Measurements from ENCODE around the gene NCEH1. TPM values are rescaled to one million over a fixed set of nuclear protein-coding genes. Genes with fewer than 3 reads are reported as not detected.

The NCEH1 gene
- total RNA-seq, 2 donors from 2014 or later, result 1.0 to 2.4 TPM

DNA sequence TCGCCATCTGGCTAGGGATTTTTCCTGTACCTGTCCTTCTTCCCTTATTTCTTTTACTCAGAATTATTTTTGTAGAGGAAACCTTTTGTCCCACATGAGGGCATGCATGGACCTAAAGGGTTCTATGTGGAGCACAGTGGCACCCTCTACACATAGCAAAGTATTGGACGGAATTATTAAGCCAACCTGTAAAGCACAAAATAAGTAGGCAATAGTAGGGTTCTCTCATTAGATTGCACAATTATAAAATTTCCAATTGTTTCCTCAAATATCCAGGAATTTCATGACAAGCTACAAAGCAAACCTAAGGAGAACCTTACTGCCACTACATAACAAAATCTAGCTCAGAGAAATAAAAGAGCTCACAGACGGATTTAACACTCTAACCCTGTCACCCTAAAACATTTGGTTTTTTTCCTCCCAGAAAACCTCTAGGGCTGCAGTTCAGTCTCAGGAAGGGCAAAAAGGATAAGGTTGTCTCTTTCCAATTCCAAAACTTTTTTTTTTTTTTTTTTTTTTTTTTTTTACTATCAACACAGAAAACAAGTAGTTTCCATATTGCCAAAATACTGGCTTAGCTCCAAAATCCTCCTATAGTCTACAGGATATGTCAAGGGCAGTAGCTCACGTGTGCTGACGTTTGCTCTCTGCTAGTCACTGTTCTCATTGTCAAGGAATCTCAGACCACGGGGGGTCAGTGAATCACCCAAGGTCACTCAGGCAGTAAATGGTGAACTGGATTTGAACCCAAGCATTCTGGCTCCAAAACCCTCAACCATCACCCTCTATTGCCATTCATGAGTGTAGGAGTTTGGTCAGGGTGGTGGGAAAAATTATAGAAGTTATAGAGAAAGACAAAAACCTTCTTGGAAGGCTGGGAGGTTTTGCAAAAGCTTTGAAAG is 52.3 kb downstream of the NCEH1 start:
- H3K36me3 Mint-ChIP-seq (ENCODE audit: low read depth), result no peaks in the 10 kb centered on the region
- no peak for ATAC-seq
- no peak overlapping the region for H3K4me3 Mint-ChIP-seq
- H3K9me3 ChIP-seq (ENCODE audit: control insufficient read depth, low read length, poor library complexity, severe bottlenecking), result no peaks in the 10 kb centered on the region
- no peaks in the 10 kb centered on the region for H3K27me3 Mint-ChIP-seq
- no peak for DNase-seq
- peaks cover 6% of the 10 kb centered on the region for H3K4me1 Mint-ChIP-seq
- no peak overlapping the region for H3K27ac Mint-ChIP-seq

GRCh38 chr3:172656602-172657001 is 54.3 kb downstream of the NCEH1 start:
- H3K9me3 ChIP-seq (ENCODE audit: control insufficient read depth, low read length, poor library complexity, severe bottlenecking), result no peaks in the 10 kb centered on the region
- Mint-ChIP-seq H3K27ac (no peak overlapping the region), H3K27me3 (no peaks in the 10 kb centered on the region), H3K4me1 (peaks cover 6% of the 10 kb centered on the region), H3K4me3 (no peak overlapping the region), H3K36me3 (ENCODE audit: low read depth) (no peaks in the 10 kb centered on the region)
- no peak for ATAC-seq
- no peak for DNase-seq

DNA sequence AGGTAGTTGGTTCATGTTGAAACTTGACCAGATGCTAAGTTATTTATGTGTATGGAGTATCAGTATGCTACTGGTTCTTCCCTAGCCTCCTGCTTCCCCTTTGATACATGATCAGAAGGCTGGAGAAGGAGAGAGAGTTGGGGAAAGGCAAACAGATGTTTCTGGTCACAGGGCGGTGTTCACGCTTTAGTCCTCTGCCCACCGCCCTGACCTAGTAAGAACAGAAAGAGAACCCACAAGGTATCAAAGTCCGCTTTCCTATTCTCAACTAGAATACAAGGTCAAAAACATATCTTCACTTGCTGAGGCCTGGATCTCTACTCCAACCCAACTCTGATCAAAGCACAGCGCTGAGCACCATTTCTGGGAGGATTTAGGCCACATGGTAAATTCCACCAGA is 55.5 kb downstream of the NCEH1 start:
- ATAC-seq (no peak), DNase-seq (no peak)
- peaks cover under 1% of the 10 kb centered on the region for H3K4me1 Mint-ChIP-seq
- no peaks in the 10 kb centered on the region for H3K27me3 Mint-ChIP-seq
- no peaks in the 10 kb centered on the region for H3K9me3 ChIP-seq (ENCODE audit: control insufficient read depth, low read length, poor library complexity, severe bottlenecking)
- no peak overlapping the region for H3K4me3 Mint-ChIP-seq
- H3K27ac Mint-ChIP-seq, result no peak overlapping the region
- H3K36me3 Mint-ChIP-seq (ENCODE audit: low read depth), result no peaks in the 10 kb centered on the region

DNA sequence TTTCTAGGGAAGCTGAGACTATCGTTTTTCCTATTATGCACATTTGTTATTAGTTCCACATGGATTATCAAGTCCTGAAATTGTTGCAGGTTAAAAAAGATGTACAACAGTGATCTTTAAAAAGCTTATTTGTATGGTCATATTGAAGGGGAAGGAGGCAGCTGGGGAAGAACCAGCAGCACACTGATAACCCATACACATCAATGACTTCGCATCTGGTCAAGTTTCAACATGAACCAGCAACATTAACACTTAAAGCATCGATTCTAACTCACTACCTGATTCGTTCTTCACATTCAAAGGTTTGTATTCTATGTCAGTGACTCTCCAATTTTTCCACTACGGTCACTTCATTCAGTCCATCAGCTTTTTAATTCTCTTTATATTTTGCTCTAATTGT is 56.4 kb downstream of the NCEH1 start:
- Mint-ChIP-seq H3K27me3 (no peaks in the 10 kb centered on the region), H3K27ac (no peak overlapping the region), H3K36me3 (ENCODE audit: low read depth) (no peaks in the 10 kb centered on the region), H3K4me1 (no peaks in the 10 kb centered on the region), H3K4me3 (no peak overlapping the region)
- DNase-seq, result no peak
- ATAC-seq, result no peak
- no peaks in the 10 kb centered on the region for H3K9me3 ChIP-seq (ENCODE audit: control insufficient read depth, low read length, poor library complexity, severe bottlenecking)

DNA sequence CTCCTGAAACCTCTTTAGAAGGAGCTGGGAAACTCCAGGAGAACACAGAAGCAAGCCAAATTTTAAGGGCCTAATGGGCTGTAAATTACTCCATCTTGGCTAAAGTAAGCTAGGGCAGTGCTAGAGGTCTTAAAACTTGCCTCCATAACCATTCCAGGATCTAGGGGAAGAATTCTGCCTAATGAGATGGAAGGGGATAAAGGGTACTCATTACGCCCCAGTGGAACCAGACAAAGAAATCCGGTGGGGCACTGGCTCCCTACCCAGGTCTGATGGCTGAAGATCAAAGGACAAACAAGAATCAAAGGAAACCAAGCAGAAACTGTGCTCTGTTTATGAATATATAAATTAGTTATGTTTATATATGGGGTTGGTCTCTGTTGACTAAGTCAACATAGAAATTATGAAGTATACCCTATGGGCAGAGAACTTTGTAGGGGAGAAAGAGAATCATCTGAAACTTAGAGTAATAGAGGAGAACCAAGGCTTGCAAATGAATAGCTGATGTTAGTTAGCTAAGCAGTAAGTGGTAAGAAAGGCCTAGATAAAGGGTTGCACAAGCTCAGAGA is 57.8 kb downstream of the NCEH1 start:
- no peaks in the 10 kb centered on the region for H3K27me3 Mint-ChIP-seq
- no peaks in the 10 kb centered on the region for H3K9me3 ChIP-seq (ENCODE audit: control insufficient read depth, low read length, poor library complexity, severe bottlenecking)
- H3K36me3 Mint-ChIP-seq (ENCODE audit: low read depth), result no peaks in the 10 kb centered on the region
- DNase-seq (no peak), ATAC-seq (no peak)
- H3K27ac Mint-ChIP-seq, result no peak overlapping the region
- H3K4me3 Mint-ChIP-seq, result no peak overlapping the region
- no peaks in the 10 kb centered on the region for H3K4me1 Mint-ChIP-seq

DNA sequence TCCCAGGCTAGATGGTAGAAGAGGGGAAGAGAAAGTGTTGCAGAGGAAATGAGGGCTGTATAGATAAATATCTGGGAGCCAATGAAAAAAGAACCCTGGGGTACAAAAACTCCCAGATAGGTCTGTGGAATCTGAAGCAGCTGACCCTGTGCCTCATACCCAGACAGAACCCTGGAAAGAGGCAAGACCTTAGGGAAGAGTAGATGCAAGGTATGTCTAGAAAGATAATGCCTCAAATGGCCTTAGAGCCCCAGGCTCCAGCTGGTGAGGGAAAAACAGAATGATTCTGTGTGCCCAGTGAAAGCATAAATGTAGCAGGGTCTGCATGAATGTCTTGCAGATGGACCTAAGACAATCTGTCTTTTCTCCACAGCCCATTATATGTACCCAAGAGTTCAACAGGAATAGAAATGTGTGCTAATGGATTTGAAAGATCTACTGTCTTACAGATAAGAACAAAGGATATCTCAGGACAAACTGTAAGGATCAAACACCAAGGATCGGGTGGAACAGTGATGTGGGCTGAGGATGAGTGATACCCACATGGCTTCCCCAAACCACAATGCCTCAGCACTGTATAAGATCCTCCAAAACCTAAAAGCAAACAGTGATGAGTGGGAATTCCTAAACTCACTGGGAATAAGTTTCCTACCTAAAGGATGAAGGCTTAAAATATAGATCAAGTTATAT is 58.8 kb downstream of the NCEH1 start:
- DNase-seq (no peak), ATAC-seq (no peak)
- H3K9me3 ChIP-seq (ENCODE audit: control insufficient read depth, low read length, poor library complexity, severe bottlenecking), result no peaks in the 10 kb centered on the region
- no peaks in the 10 kb centered on the region for H3K4me1 Mint-ChIP-seq
- H3K36me3 Mint-ChIP-seq (ENCODE audit: low read depth), result no peaks in the 10 kb centered on the region
- no peak overlapping the region for H3K4me3 Mint-ChIP-seq
- H3K27me3 Mint-ChIP-seq, result no peaks in the 10 kb centered on the region
- no peak overlapping the region for H3K27ac Mint-ChIP-seq

DNA sequence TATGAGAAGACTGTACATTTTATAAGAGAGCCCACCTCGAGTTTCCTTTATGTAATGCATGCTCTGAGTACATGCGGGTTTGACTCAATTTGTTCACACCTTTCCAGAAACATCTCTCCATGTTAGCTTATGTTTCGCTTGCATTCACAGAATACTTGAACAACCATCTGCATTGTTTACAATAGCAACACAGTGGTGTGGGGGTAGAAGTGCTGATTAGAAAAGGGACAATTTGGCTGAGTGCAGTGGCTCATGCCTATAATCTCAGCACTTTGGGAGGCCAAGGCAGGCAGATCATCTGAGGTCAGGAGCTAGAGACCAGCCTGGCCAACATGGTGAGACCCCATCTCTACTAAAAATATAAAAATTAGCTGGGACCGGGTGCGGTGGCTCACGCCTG is 60.9 kb downstream of the NCEH1 start:
- no peak overlapping the region for H3K27ac Mint-ChIP-seq
- no peaks in the 10 kb centered on the region for H3K4me1 Mint-ChIP-seq
- DNase-seq, result no peak
- H3K9me3 ChIP-seq (ENCODE audit: control insufficient read depth, low read length, poor library complexity, severe bottlenecking), result no peaks in the 10 kb centered on the region
- H3K27me3 Mint-ChIP-seq, result no peaks in the 10 kb centered on the region
- H3K36me3 Mint-ChIP-seq (ENCODE audit: low read depth), result no peaks in the 10 kb centered on the region
- H3K4me3 Mint-ChIP-seq, result no peak overlapping the region
- no peak for ATAC-seq

- no peaks in the 10 kb centered on the region for H3K36me3 Mint-ChIP-seq (ENCODE audit: low read depth)
- no peak for DNase-seq
These were observed 62.1 kb downstream of the NCEH1 start for GRCh38 chr3:172648747-172649146.

DNA sequence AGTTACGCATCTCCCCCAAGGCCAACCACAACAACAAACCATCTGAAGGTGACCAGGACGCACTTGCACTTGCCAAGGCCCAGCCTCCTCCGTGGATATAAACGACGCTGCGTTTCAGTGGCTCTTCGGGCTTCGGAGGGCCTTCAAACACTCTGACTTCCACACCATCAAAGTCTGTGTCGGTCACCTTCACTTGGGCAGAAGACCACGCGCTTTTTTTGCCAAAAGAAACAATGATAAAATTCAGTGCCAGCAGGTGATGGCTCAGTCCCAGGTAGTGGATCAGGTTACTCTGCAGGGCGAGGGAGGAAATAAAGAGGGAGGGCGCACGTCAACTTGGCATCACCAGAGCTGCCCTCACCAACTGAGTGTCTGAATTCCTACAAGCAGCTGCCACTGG is 63.0 kb downstream of the NCEH1 start:
- Mint-ChIP-seq H3K4me3 (no peak overlapping the region), H3K27me3 (no peaks in the 10 kb centered on the region), H3K36me3 (ENCODE audit: low read depth) (no peaks in the 10 kb centered on the region), H3K4me1 (no peaks in the 10 kb centered on the region), H3K27ac (no peak overlapping the region)
- no peaks in the 10 kb centered on the region for H3K9me3 ChIP-seq (ENCODE audit: control insufficient read depth, low read length, poor library complexity, severe bottlenecking)
- ATAC-seq (no peak), DNase-seq (no peak)

More at GRCh38 chr3:172648747-172649146, 62.1 kb downstream of the NCEH1 start:
- no peaks in the 10 kb centered on the region for H3K9me3 ChIP-seq (ENCODE audit: control insufficient read depth, low read length, poor library complexity, severe bottlenecking)
- no peak for ATAC-seq
- H3K27me3 Mint-ChIP-seq, result no peaks in the 10 kb centered on the region
- H3K4me3 Mint-ChIP-seq, result no peak overlapping the region
- H3K4me1 Mint-ChIP-seq, result no peaks in the 10 kb centered on the region
- no peak overlapping the region for H3K27ac Mint-ChIP-seq

DNA sequence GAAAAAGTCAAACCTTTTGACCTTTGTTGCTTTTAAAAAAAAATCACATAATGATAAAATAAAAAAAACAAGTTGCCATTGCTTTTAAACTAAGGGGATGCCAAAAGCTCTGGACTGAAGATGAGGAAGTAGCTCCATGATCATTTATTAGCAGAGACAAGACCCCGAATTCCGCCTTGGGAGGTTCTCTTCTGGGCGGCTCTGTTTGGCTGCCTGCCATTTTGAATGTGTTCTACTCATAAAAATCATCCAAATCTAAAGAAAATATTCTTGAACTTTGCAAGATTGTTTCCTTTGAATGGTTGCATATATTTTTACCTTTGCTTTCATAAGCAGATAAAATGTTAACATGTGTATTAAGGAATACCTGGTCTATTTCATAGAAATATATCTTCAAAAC is 63.8 kb downstream of the NCEH1 start:
- no peaks in the 10 kb centered on the region for H3K36me3 Mint-ChIP-seq (ENCODE audit: low read depth)
- no peaks in the 10 kb centered on the region for H3K27me3 Mint-ChIP-seq
- no peak overlapping the region for H3K27ac Mint-ChIP-seq
- no peaks in the 10 kb centered on the region for H3K4me1 Mint-ChIP-seq
- ATAC-seq (no peak), DNase-seq (no peak)
- no peak overlapping the region for H3K4me3 Mint-ChIP-seq
- H3K9me3 ChIP-seq (ENCODE audit: control insufficient read depth, low read length, poor library complexity, severe bottlenecking), result no peaks in the 10 kb centered on the region

DNA sequence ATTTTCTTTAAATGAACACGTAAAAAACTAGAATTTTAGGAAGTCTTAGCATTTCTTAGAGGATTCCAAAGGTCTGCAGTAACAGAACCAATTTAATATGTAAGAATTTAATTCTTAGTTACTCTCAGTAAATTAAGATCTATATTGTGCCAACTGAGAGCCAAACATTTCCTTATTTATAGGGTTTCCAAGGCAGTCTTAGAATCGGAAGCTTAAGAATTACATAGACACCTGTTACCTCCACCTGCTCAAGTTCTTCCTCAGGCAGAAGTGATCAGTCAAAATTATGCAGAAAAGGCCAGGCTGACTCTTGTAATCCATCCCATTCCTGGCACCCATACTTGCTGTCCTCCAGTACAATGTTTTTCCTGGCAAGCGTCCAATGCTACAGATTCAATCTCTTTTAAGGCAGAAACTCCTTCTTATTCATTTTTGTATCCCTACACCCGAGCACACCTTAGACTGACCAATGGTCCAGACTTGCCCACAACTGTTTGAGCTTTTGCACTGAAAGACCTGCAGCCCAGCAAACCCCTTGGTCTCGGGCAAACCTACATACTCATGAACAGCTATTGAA is 64.3 kb downstream of the NCEH1 start:
- H3K9me3 ChIP-seq (ENCODE audit: control insufficient read depth, low read length, poor library complexity, severe bottlenecking), result no peaks in the 10 kb centered on the region
- no peaks in the 10 kb centered on the region for H3K4me1 Mint-ChIP-seq
- H3K27ac Mint-ChIP-seq, result no peak overlapping the region
- ATAC-seq, result no peak
- DNase-seq, result no peak
- no peak overlapping the region for H3K4me3 Mint-ChIP-seq
- no peaks in the 10 kb centered on the region for H3K27me3 Mint-ChIP-seq
- H3K36me3 Mint-ChIP-seq (ENCODE audit: low read depth), result peaks cover 4% of the 10 kb centered on the region

DNA sequence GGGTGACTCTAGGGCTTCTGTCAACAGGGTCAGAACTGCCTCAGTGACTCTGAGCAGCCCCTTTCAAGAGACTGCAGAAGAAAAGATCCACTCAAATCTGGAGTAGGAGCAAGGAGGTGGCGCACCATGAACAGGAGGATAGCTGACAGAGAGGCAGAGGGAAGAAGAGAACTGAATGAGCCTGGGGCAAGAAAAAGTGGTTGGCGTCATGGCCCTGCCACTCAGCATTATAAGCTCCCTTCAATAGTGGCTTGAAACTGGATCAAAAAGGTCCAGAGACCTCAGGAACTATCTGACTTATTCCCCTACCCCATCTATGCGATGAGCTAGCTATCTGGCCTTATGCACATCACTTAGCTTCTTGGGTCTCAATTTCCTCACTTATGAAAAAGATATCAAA is 66.6 kb downstream of the NCEH1 start:
- no peak overlapping the region for H3K27ac Mint-ChIP-seq
- DNase-seq (no peak), ATAC-seq (no peak)
- no peak overlapping the region for H3K4me3 Mint-ChIP-seq
- H3K27me3 Mint-ChIP-seq, result no peaks in the 10 kb centered on the region
- H3K9me3 ChIP-seq (ENCODE audit: control insufficient read depth, low read length, poor library complexity, severe bottlenecking), result no peaks in the 10 kb centered on the region
- peaks cover 5% of the 10 kb centered on the region for H3K36me3 Mint-ChIP-seq (ENCODE audit: low read depth)
- no peaks in the 10 kb centered on the region for H3K4me1 Mint-ChIP-seq

- H3K4me3 Mint-ChIP-seq, result no peak overlapping the region
- no peaks in the 10 kb centered on the region for H3K27me3 Mint-ChIP-seq
- DNase-seq (no peak), ATAC-seq (no peak)
- peaks cover 5% of the 10 kb centered on the region for H3K36me3 Mint-ChIP-seq (ENCODE audit: low read depth)
- H3K4me1 Mint-ChIP-seq, result no peaks in the 10 kb centered on the region
- no peaks in the 10 kb centered on the region for H3K9me3 ChIP-seq (ENCODE audit: control insufficient read depth, low read length, poor library complexity, severe bottlenecking)
- H3K27ac Mint-ChIP-seq, result no peak overlapping the region
These were observed 67.2 kb downstream of the NCEH1 start for GRCh38 chr3:172643506-172644179.

Data from T-helper 17 cell (primary cell).